K562 (cell line): ENCODE results near the gene ZNF22. TPM values are rescaled to one million over a fixed set of nuclear protein-coding genes. Genes with fewer than 3 reads are reported as not detected.
A peak's percentile ranks its signal among the peaks of the same experiment; 100 is the strongest.

Source experiments
- ATAC-seq: fragments of 200-7000 bp; cut with Tn5 transposase; 3 replicates; pipeline ENCODE4 v1.9.1; 2020; ENCODE audit warnings: moderate library complexity
- BruUV-seq: library from RNA; stranded (reverse); fragments of 400-500 nt; replicated peaks from 2 replicates; lab custom pipeline; 2021; lab: Mats Ljungman, UMichigan
- CTCF ChIA-PET: fragments of 300-600 bp; formaldehyde crosslinking; extraction: SDS; loops from one replicate; lab custom pipeline; 2021; ENCODE audit warnings: low intra/inter-chr PET ratio; lab: Yijun Ruan, JAX
- POLR2A ChIA-PET: fragments of 300-600, 350-650 bp; sonication (Branson Sonifier 250); formaldehyde crosslinking; extraction: SDS; loops from one replicate; lab custom pipeline; 2021; ENCODE audit warnings: antibody characterized with exemption, inconsistent platforms; lab: Yijun Ruan, JAX
- DNase-seq, 4 experiments: peaks; one replicate each; pipeline versions ENCODE4 v3.0.0 to v3.0.0-alpha.2; 2011 to 2018; ENCODE audit warnings: low spot score in 3 of 4, mixed read lengths in 3 of 4; ENCODE audit errors: extremely low read depth in 1 of 4
- FAIRE-seq: peaks from 2 replicates; lab custom pipeline; 2011; peaks lifted over from hg19 to GRCh38; lab: Jason Lieb, UNC
- H2AFZ ChIP-seq: 2 replicates; pipeline ENCODE4 v1.6.0; 2011; ENCODE audit warnings: low read depth, low read length, control low read depth, inconsistent platforms
- H3K27ac ChIP-seq: fragments of 200-600 bp; 3 replicates; pipeline ENCODE4 v1.8.0; 2011; ENCODE audit warnings: low read depth, mild to moderate bottlenecking, control low read depth, inconsistent platforms, low read length, moderate library complexity, mixed read lengths; ENCODE audit errors: extremely low read depth
- H3K27me3 ChIP-seq, 2 experiments: fragments of 300-600 bp in 1 of 2; 2 replicates in 1 of 2; 3 replicates in 1 of 2; pipeline versions ENCODE4 v1.6.0 to v1.8.0; 2011; ENCODE audit warnings: inconsistent platforms in 2 of 2, low read length in 2 of 2, mild to moderate bottlenecking in 1 of 2, mixed read lengths in 1 of 2, moderate library complexity in 1 of 2; ENCODE audit not compliant: control insufficient read depth in 2 of 2, insufficient read depth in 2 of 2
- H3K36me3 ChIP-seq: fragments of 300-600 bp; 3 replicates; pipeline ENCODE4 v1.8.0; 2011; ENCODE audit warnings: mild to moderate bottlenecking, low read length, inconsistent platforms; ENCODE audit not compliant: control insufficient read depth, insufficient read depth
- H3K4me1 ChIP-seq, 2 experiments: fragments of 200-600 bp in 1 of 2; replicated peaks in 1 of 2; 2 replicates in 1 of 2; 3 replicates in 1 of 2; pipeline versions ENCODE4 v1.5.1 to v1.8.0; 2011; ENCODE audit warnings: inconsistent platforms in 2 of 2, low read length in 2 of 2, mild to moderate bottlenecking in 1 of 2, mixed read lengths in 1 of 2, moderate library complexity in 1 of 2; ENCODE audit not compliant: control insufficient read depth in 2 of 2, insufficient read depth in 2 of 2
- H3K4me2 ChIP-seq: 2 replicates; pipeline ENCODE4 v1.6.1; 2011; ENCODE audit warnings: low read length, control low read depth, inconsistent platforms, mixed read lengths; ENCODE audit not compliant: insufficient read depth
- H3K4me3 ChIP-seq: fragments of 200-600 bp; sonication (generic), shearing (Covaris generic); 2 replicates; pipeline ENCODE4 v1.5.1; 2016; ENCODE audit warnings: control low read depth, inconsistent platforms
- H3K79me2 ChIP-seq: fragments of 200-600 bp; 3 replicates; pipeline ENCODE4 v1.8.0; 2011; ENCODE audit warnings: low read length, inconsistent platforms; ENCODE audit not compliant: control insufficient read depth, insufficient read depth
- H3K9ac ChIP-seq, 2 experiments: 2 replicates each; pipeline versions ENCODE4 v1.6.0 to v1.6.1; 2011; ENCODE audit warnings: low read depth in 2 of 2, low read length in 2 of 2, control low read depth in 1 of 2, inconsistent platforms in 1 of 2, mild to moderate bottlenecking in 1 of 2, mixed read lengths in 1 of 2; ENCODE audit not compliant: insufficient read depth in 1 of 2
- H3K9me1 ChIP-seq: one replicate; pipeline ENCODE4 v1.6.0; 2011; ENCODE audit warnings: inconsistent platforms, mild to moderate bottlenecking, low read length, moderate library complexity; ENCODE audit not compliant: control insufficient read depth, insufficient read depth
- H3K9me3 ChIP-seq: replicated peaks from 2 replicates; pipeline ENCODE4 v1.5.1; 2011; ENCODE audit warnings: low read depth, low read length, inconsistent platforms; ENCODE audit not compliant: control insufficient read depth, insufficient read depth
- H4K20me1 ChIP-seq: replicated peaks from 2 replicates; pipeline ENCODE4 v1.6.1; 2011; ENCODE audit warnings: low read length, inconsistent platforms, mixed read lengths; ENCODE audit not compliant: control insufficient read depth, insufficient read depth
- CEBPG ChIP-seq, 3 experiments: fragments of 200-800 bp in 1 of 3; sonication (Bioruptor generic) in 1 of 3; sonication (generic) in 1 of 3; formaldehyde crosslinking in 1 of 3; IDR thresholded peaks in 2 of 3; conservative IDR thresholded peaks in 1 of 3; 2 replicates each; pipeline versions ENCODE4 v1.6.1 to v1.8.0; 2016 to 2022; ENCODE audit warnings: missing compliant biosample characterization in 2 of 3, missing genetic modification characterization in 2 of 3, mild to moderate bottlenecking in 1 of 3, missing genetic modification reagents in 1 of 3
- MTA2 ChIP-seq: fragments of 450-650 bp; IDR thresholded peaks from 2 replicates; pipeline ENCODE4 v1.6.1; 2016; ENCODE audit warnings: low read depth
- MTA3 ChIP-seq: fragments of 450-650 bp; formaldehyde crosslinking; IDR thresholded peaks from 2 replicates; pipeline ENCODE4 v1.6.1; 2017; ENCODE audit warnings: mild to moderate bottlenecking, borderline replicate concordance
- PURB ChIP-seq: sonication (generic); formaldehyde crosslinking; IDR thresholded peaks from 2 replicates; pipeline ENCODE4 v1.9.0; 2021; ENCODE audit warnings: low read depth, mild to moderate bottlenecking, missing genetic modification reagents
- SMARCC2 ChIP-seq: fragments of 450-650 bp; IDR thresholded peaks from 2 replicates; pipeline ENCODE4 v1.6.1; 2017; ENCODE audit warnings: antibody characterized with exemption, moderate library complexity, mild to moderate bottlenecking, low read depth
- TBL1XR1 ChIP-seq, 2 experiments: IDR thresholded peaks; 2 replicates each; pipeline ENCODE4 v1.6.1; 2012; ENCODE audit warnings: improper control_type of control experiment in 2 of 2, low read length in 2 of 2, mild to moderate bottlenecking in 1 of 2
- THRAP3 ChIP-seq: fragments of 450-650 bp; IDR thresholded peaks from 2 replicates; pipeline ENCODE4 v1.6.1; 2016; ENCODE audit warnings: mild to moderate bottlenecking, inconsistent platforms, borderline replicate concordance
- WGBS: fragments of 100-300 bp; shearing (Covaris generic); methylation state at CpG from one replicate; pipeline ENCODE4 v1.1.6; 2016; ENCODE audit warnings: low coverage, mixed read lengths; ENCODE audit not compliant: insufficient coverage; ENCODE audit errors: missing lambda C conversion rate; 5-methylcytosine and 5-hydroxymethylcytosine counted together
- in situ Hi-C: fragments of 300-500 bp; cut with MboI; formaldehyde crosslinking; loops from 4 replicates; pipeline ENCODE4 v1.15.0; 2018; ENCODE audit warnings: inconsistent platforms, mixed read lengths
- intact Hi-C: fragments of 100-400 bp; cut with micrococcal nuclease; formaldehyde crosslinking; loops from 2 replicates; pipeline ENCODE4 v1.14.2; 2022
- polyA plus RNA-seq, 8 experiments: library from polyadenylated mRNA; depleted of rRNA in 4 of 8; stranded (reverse) in 5 of 8; unstranded in 3 of 8; fragments of >200 nt; fragmentation: Nextera tagmentation in 2 of 8; fragmentation: Illumina TruSeq in 1 of 8; extraction: Ambion mirVana in 2 of 8; extraction: Trizol in 1 of 8; gene quantifications; 2 replicates each; pipeline versions ENCODE4 v1.2.1 to v1.2.3, GENCODE V29; 2011 to 2014; ENCODE audit warnings: inconsistent platforms in 1 of 8, missing spikeins in 1 of 8
- total RNA-seq, 7 experiments: library from RNA; depleted of rRNA in 6 of 7; stranded (reverse); fragments of >200 nt in 6 of 7; fragmentation: Illumina TruSeq in 2 of 7; extraction: Trizol in 2 of 7; gene quantifications; 2 replicates each; pipeline versions ENCODE4 v1.2.1 to v1.2.3, GENCODE V29; 2011 to 2021; ENCODE audit warnings: low replicate concordance in 1 of 7
- TF ChIP-seq, protein P1 (sequence below): fragments of 200-800 bp; sonication (Bioruptor generic); IDR thresholded peaks from 2 replicates; pipeline ENCODE4 v1.6.1; 2017; ENCODE audit warnings: missing genetic modification characterization, missing compliant biosample characterization

Gene ZNF22
- total and polyA plus RNA-seq, 9 of the 15 experiments (the other 6 are each of a cell fraction or from before 2014, with no cell fraction given) = 36.2 to 98.7 (median 51.2) TPM

DNA sequence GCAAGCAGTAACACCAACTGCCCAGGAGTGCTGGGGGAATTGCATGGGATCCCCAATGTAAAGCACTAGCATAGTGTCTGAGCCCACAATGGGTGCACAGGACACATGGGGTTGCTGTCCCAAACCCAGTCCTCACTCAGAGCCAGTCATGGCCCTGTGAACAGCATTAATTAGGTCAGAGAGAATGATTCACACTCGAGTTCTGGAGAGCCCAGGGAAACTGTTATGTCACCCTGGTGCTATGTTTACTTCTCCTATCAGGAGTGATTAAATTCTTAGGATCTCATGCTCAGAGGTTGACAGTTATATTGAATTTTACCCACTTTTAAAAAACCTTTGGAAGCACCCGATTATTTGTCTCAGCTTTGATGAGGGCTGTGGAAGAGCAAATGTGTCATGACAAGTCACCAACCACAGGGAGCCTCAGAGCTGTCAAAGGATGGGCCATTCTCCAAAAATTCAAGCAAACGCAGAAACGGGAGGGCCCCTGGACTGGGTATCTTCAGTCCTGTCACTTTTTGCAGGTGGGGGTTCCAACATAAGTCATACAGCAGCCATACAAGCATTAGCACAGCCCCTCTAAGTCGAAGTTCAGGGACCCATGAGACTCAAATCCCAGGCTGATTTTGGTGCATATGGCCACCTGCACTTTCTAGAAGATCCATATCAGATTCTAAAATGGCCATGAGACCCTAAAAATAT, 42.4 kb upstream of the ZNF22 start (continued):
- TF ChIP-seq SMARCC2 = no peak

DNA sequence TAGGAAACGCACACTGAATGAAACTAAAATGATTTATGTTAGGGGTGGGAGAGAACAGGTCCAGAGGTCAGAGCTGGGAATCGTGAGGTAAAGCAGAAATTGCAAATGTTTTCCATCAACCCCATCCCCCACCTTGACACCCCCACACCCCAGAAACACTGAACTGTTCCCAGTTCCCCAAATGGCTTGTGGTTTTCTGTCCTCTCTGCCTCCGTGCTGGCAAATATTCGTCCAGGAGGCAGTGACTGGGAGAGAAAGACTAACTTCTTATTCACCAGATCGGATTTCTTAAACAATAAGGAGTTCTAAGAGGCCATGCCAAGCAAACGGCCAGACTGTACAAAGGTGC, 41.9 kb upstream of the ZNF22 start:
- POLR2A ChIA-PET = no interaction called here

More for the DNA sequence above, 41.9 kb upstream of the ZNF22 start:
- no peak for ATAC-seq
- intact Hi-C loops (no loop called here), in situ Hi-C loops (no loop called here)
- Histone ChIP-seq H3K27ac (no peak overlapping the region), H3K4me3 (peak overlapping the region; percentile 62), H3K9ac (no peak overlapping the region; a peak in 1 of 4 replicates), H3K9me3 (no peaks in the 10 kb centered on the region), H3K9me1 (peaks cover 4% of the 10 kb centered on the region), H3K36me3 (no peaks in the 10 kb centered on the region), H3K4me2 (peak overlapping the region; percentile 79), H3K27me3 (peaks cover 15 to 32% of the 10 kb centered on the region in 2 experiments; a peak in 4 of 5 replicates), H2AFZ (peak overlapping the region; percentile 96), H4K20me1 (peaks cover 8% of the 10 kb centered on the region; the same call in 1 of the 2 replicates), H3K4me1 (peaks cover 8 to 11% of the 10 kb centered on the region in 2 experiments; a peak in 4 of 5 replicates), H3K79me2 (no peaks in the 10 kb centered on the region)
- 0 out of 2 replicates have a peak, but pooled peaks have one; percentile 16 for TF ChIP-seq MTA3
- no peak for TF ChIP-seq PURB (CRISPR knock-in tag)
- no peak for TF ChIP-seq TBL1XR1 (IDR thresholded peaks at IDR 0.05; ENCODE audit: low read length in 2 of 2)
- TF ChIP-seq, protein P1, sequence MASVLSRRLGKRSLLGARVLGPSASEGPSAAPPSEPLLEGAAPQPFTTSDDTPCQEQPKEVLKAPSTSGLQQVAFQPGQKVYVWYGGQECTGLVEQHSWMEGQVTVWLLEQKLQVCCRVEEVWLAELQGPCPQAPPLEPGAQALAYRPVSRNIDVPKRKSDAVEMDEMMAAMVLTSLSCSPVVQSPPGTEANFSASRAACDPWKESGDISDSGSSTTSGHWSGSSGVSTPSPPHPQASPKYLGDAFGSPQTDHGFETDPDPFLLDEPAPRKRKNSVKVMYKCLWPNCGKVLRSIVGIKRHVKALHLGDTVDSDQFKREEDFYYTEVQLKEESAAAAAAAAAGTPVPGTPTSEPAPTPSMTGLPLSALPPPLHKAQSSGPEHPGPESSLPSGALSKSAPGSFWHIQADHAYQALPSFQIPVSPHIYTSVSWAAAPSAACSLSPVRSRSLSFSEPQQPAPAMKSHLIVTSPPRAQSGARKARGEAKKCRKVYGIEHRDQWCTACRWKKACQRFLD = no peak
- TF ChIP-seq CEBPG (CRISPR knock-in tag; IDR thresholded peaks at IDR 0.05) = no peak
- TF ChIP-seq CEBPG (tag; conservative IDR thresholded peaks at IDR 0.05 in 1 of 2, IDR thresholded peaks at IDR 0.05 in 1 of 2) = peak in 1 of 2 experiments; percentile 44; a peak in 1 of 4 replicates
- 0 out of 2 replicates have a peak, but pooled peaks have one; percentile 26 for TF ChIP-seq MTA2
- no peak for TF ChIP-seq THRAP3
- no peak for DNase-seq
- peak; percentile 73 for FAIRE-seq
- no TSS peak for BruUV-seq
- 0% methylated on average over 6 of the region's 6 CpGs for WGBS
- CTCF ChIA-PET = no interaction called here
